Gastrocnemius medialis (tissue), 4 donors: Measurements from ENCODE around the gene PLEKHG3. TPM values are rescaled to one million over a fixed set of nuclear protein-coding genes. Genes with fewer than 3 reads are reported as not detected.

Experiments used
- ATAC-seq, 2 donors: fragments of 150-250 bp; one replicate each; pipeline ENCODE4 v1.9.1; 2016
- DNase-seq, 2 donors: peaks; one replicate each; pipeline ENCODE4 v3.0.0-alpha.2; 2019
- H3K27ac ChIP-seq, 4 donors: fragments of 200-600 bp; sonication (generic); 1 replicate in 1 of 4; 2 replicates in 3 of 4; pipeline ENCODE4 v1.5.1; 2016 to 2018; ENCODE audit warnings: mild to moderate bottlenecking in 2 of 4, moderate library complexity in 1 of 4
- H3K27me3 ChIP-seq, 3 donors: fragments of 200-600 bp; sonication (generic) in 2 of 3; 1 replicate in 1 of 3; 2 replicates in 2 of 3; pipeline versions ENCODE4 v1.5.1 to v1.6.0; 2016 to 2019; ENCODE audit warnings: mild to moderate bottlenecking in 1 of 3, moderate library complexity in 1 of 3
- H3K36me3 ChIP-seq, 2 donors: fragments of 200-600 bp; sonication (generic) in 1 of 2; one replicate each; pipeline ENCODE4 v1.5.1; 2017 to 2018
- H3K4me1 ChIP-seq, 2 donors: fragments of 200-600 bp; sonication (generic) in 1 of 2; one replicate each; pipeline ENCODE4 v1.5.1; 2016 to 2017; ENCODE audit warnings: mild to moderate bottlenecking in 2 of 2
- H3K4me3 ChIP-seq, 4 donors: fragments of 200-600 bp; sonication (generic) in 3 of 4; 1 replicate in 1 of 4; 2 replicates in 3 of 4; pipeline ENCODE4 v1.5.1; 2016 to 2019; ENCODE audit warnings: mild to moderate bottlenecking in 2 of 4
- H3K9me3 ChIP-seq, 3 donors: fragments of 200-600 bp; sonication (generic) in 2 of 3; 1 replicate in 1 of 3; 2 replicates in 2 of 3; pipeline ENCODE4 v1.5.1; 2016 to 2019
- CTCF ChIP-seq, 5 experiments: fragments of 450-650 bp in 3 of 5; fragments of 200-600 bp in 2 of 5; sonication (generic) in 2 of 5; IDR thresholded peaks in 4 of 5; conservative IDR thresholded peaks in 1 of 5; 1 replicate in 4 of 5; 2 replicates in 1 of 5; pipeline ENCODE4 v1.5.1; 2016 to 2019; ENCODE audit warnings: antibody characterized with exemption in 5 of 5, mild to moderate bottlenecking in 3 of 5, moderate library complexity in 3 of 5
- POLR2A ChIP-seq, 2 donors: fragments of 450-650 bp; IDR thresholded peaks; one replicate each; pipeline ENCODE4 v1.6.1; 2017; ENCODE audit warnings: antibody characterized with exemption in 2 of 2, mild to moderate bottlenecking in 2 of 2, moderate library complexity in 2 of 2
- in situ Hi-C, 4 donors: fragments of 200-750 bp; cut with MboI; loops; one replicate each; pipeline versions ENCODE4 v1.15.0 to v1.8.0; 2017; ENCODE audit warnings: low sequenced_read_pairs in 4 of 4
- intact Hi-C: fragments of 100-400 bp; cut with DNase I; formaldehyde crosslinking; loops from one replicate; pipeline ENCODE4 v1.15.1; 2023; ENCODE audit warnings: low total_unique reads
- total RNA-seq, 4 donors: library from RNA; depleted of rRNA; stranded (reverse); fragments of >200 nt; gene quantifications; one replicate each; pipeline versions ENCODE4 v1.1.0 to v1.2.3, GENCODE V29; 2016

Gene PLEKHG3
- total RNA-seq, 4 donors from 2014 or later: 8.8 to 18.8 (median 14.5) TPM

- no peak for DNase-seq
- Histone ChIP-seq H3K4me3 (peak overlapping the region in 3 of 4 donors; percentile 6 to 67 (median 11)), H3K27ac (peak overlapping the region; percentile 47 to 75 (median 74)), H3K36me3 (no peaks in the 10 kb centered on the region), H3K4me1 (peaks cover 5 to 7% of the 10 kb centered on the region in 2 donors), H3K9me3 (peaks cover 0 to 2% (median 0%) of the 10 kb centered on the region in 3 donors), H3K27me3 (no peaks in the 10 kb centered on the region)
- in situ Hi-C loops: no loop called here
- ATAC-seq: no peak
- TF ChIP-seq POLR2A (IDR thresholded peaks at IDR 0.05) (no peak), CTCF (IDR thresholded peaks at IDR 0.05 in 4 of 5, conservative IDR thresholded peaks at IDR 0.05 in 1 of 5) (no peak)
- intact Hi-C loops: no loop called here
These were observed 4.9 kb downstream of the PLEKHG3 start for GRCh38 chr14:64709126-64709525.

DNA sequence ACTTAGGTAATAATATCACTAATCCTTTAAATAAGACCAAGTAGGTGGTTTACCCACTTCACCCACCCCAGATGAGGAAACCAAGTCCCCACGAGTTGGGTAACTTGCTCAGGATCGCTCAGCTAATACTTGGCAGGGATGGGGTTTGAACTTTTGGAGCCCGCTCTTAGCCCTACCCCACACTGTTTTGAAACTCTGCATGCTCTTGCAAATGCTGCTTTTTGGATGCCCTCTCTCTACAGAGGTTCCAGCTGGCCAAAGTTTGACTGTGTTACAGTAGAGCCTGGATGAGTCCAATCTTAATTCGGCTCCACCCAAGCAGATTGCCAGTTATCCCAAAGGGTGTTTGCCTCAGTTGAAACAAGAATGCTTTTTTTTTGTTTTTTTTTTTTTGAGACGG lies 6.8 kb downstream of the PLEKHG3 start:
- in situ Hi-C loops (no loop called here), intact Hi-C loops (no loop called here)
- ATAC-seq (peak; percentile 44 to 67), DNase-seq (peak in 1 of 2 donors; percentile 59)
- Histone ChIP-seq H3K36me3 (no peaks in the 10 kb centered on the region), H3K27me3 (no peaks in the 10 kb centered on the region), H3K27ac (peak overlapping the region in 3 of 4 donors; percentile 14 to 30 (median 24)), H3K4me3 (no peak overlapping the region), H3K9me3 (peaks cover 0 to 2% (median 0%) of the 10 kb centered on the region in 3 donors), H3K4me1 (peaks cover 0 to 7% of the 10 kb centered on the region in 2 donors)
- TF ChIP-seq POLR2A (IDR thresholded peaks at IDR 0.05): no peak
- TF ChIP-seq CTCF (IDR thresholded peaks at IDR 0.05 in 4 of 5, conservative IDR thresholded peaks at IDR 0.05 in 1 of 5): no peak

DNA sequence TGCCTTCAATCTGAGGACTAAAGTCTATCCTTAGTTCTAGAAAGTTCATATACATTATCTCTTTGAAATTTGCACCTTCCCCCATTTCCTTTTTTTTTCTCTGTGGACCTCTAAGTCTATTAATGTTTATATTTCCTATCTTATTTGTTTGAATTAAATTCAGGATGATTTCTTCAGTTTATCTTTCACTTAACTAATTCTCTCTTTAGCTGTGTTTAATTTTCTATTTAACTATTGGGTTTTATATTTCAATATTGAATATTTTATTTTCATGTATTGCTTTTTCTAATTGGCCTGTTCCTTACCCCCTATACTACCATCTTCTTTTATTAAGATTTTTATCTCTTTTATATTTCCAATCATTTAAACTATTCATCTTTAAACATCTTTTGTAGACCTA lies 9.5 kb downstream of the PLEKHG3 start:
- Histone ChIP-seq H3K36me3 (no peaks in the 10 kb centered on the region), H3K27me3 (no peaks in the 10 kb centered on the region), H3K27ac (no peak overlapping the region), H3K9me3 (peaks cover 0 to 2% (median 0%) of the 10 kb centered on the region in 3 donors), H3K4me3 (no peak overlapping the region), H3K4me1 (peaks cover 7 to 14% of the 10 kb centered on the region in 2 donors)
- in situ Hi-C loops (no loop called here), intact Hi-C loops (no loop called here)
- DNase-seq: no peak
- TF ChIP-seq CTCF (IDR thresholded peaks at IDR 0.05 in 4 of 5, conservative IDR thresholded peaks at IDR 0.05 in 1 of 5) (no peak), POLR2A (IDR thresholded peaks at IDR 0.05) (no peak)
- ATAC-seq: no peak

DNA sequence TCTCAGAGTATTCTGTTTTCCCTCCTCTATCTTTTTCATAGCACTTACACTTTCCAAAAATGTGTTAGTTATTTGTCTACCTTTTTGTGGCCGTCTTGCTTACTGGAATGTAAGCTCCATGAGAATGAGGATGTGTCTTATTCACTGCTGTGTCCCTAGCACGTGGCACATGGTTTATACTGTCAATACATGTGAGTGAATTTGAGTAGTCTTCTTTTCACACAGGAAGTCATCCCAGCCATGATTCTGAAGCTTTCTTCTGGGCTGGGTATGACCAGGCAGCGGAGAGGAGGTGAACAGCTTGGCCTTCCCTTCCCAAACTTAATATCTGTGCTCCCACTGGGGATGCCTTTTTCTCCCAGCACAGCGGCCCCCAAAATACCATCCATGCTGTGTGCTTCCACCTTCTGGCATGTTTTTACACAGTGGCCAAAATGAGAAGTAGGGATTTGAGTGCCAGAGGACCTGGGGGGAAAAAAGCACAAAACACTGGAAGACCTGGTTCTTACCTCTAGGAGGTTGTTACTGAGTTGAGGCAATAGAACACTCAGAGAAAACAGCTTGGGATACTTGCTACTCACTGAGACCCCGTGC lies 10.3 kb downstream of the PLEKHG3 start:
- no peak for ATAC-seq
- Histone ChIP-seq H3K4me3 (no peak overlapping the region), H3K9me3 (peaks cover 0 to 2% (median 0%) of the 10 kb centered on the region in 3 donors), H3K4me1 (peaks cover 7 to 14% of the 10 kb centered on the region in 2 donors), H3K27ac (peak overlapping the region in 2 of 4 donors; percentile 63 to 67), H3K27me3 (no peaks in the 10 kb centered on the region), H3K36me3 (no peaks in the 10 kb centered on the region)
- in situ Hi-C loops (no loop called here), intact Hi-C loops (no loop called here)
- TF ChIP-seq POLR2A (IDR thresholded peaks at IDR 0.05) (no peak), CTCF (IDR thresholded peaks at IDR 0.05 in 4 of 5, conservative IDR thresholded peaks at IDR 0.05 in 1 of 5) (no peak)
- DNase-seq: no peak
